GM19193 (cell line): ENCODE data around the gene KDM4F.

Experiments
- POLR2A ChIP-seq: IDR thresholded peaks from 4 replicates; pipeline ENCODE4 v1.6.1; 2011; ENCODE audit not compliant: insufficient read depth, insufficient read length; ENCODE audit errors: extremely low read depth

KDM4F gene

DNA sequence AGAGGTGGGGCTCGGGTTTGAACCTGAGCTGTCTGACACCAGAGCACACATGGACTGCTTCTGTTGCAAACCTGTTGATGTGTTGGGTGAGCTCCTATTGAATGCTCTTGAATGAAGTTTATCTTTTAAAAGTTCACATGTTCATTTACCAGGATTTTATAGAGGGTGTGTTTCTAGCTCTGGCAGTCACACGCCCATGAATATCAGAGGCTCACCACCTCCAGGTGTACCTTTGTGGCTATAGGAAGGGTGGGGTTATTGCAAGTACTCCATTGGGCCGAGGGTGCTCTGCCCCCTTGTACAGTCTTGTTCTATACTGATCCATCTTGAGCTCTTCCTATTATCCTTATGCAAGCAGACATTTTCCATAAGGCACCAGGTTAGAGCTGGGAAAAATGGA, 49.6 kb downstream of the KDM4F start:
- no peak for TF ChIP-seq POLR2A

DNA sequence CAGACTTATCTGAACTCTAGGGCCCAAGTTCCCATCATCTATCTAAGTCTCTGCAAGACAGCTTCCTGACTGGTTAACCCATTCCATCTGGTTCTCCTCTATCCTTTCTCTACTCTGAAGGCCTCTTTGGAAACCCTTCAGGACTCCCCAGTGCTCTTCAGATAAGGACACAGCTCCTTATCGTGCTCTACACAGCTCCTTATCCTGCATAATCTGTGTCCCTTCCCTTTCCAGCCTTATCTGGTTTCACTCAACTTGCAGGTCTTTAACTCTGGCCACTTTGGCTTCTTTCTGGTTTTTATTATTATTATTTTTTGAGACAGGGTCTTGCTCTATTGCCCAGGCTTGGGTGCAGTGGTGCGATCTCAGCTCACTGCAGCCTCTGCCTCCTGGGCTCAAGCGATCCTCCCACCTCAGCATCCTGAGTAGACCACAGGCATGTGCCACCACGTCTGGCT, 51.0 kb downstream of the KDM4F start:
- no peak for TF ChIP-seq POLR2A
